ENCODE results near the gene VPS13A.

GRCh38 chr9:77392328-77392727, 215.0 kb downstream of the VPS13A start:
- TF ChIP-seq CTCF (conservative IDR thresholded peaks at IDR 0.05 in 1 of 2, IDR thresholded peaks at IDR 0.05 in 1 of 2; ENCODE audit: low read depth in 1 of 2, low read length in 2 of 2), result no peak
- TF ChIP-seq EZH2 (IDR thresholded peaks at IDR 0.05; ENCODE audit: low read length, missing control alignments), result no peak

Data from fibroblast of lung (primary cell).